HEK293 (cell line): Measurements from ENCODE around the gene SHROOM3.

ENCODE experiments used
- CTCF ChIA-PET: fragments of 350-600 bp; formaldehyde crosslinking; extraction: SDS; loops from one replicate; lab custom pipeline; 2021; ENCODE audit warnings: antibody characterized with exemption; lab: Yijun Ruan, JAX
- POLR2A ChIA-PET: fragments of 300-600 bp; formaldehyde crosslinking; extraction: SDS; loops from one replicate; lab custom pipeline; 2020; ENCODE audit warnings: antibody characterized with exemption, inconsistent platforms; lab: Yijun Ruan, JAX
- H3K27ac ChIP-seq: fragments of 200-500 bp; sonication (Bioruptor generic); 2 replicates; pipeline ENCODE4 v1.5.1; 2014; ENCODE audit warnings: low read depth, low read length, control low read depth, inconsistent platforms; ENCODE audit errors: extremely low read depth
- H3K36me3 ChIP-seq, 2 experiments: fragments of 200-500 bp in 1 of 2; sonication (Bioruptor generic) in 1 of 2; 1 replicate in 1 of 2; 2 replicates in 1 of 2; pipeline ENCODE4 v1.5.1; 2014 to 2017; ENCODE audit warnings: inconsistent platforms in 2 of 2, low read length in 2 of 2; ENCODE audit not compliant: control insufficient read depth in 2 of 2, insufficient read depth in 1 of 2
- H3K4me1 ChIP-seq: fragments of 200-500 bp; sonication (Bioruptor generic); 2 replicates; pipeline ENCODE4 v1.5.1; 2014; ENCODE audit warnings: mild to moderate bottlenecking, low read length, inconsistent platforms; ENCODE audit not compliant: control insufficient read depth, insufficient read depth
- H3K4me3 ChIP-seq: 2 replicates; pipeline ENCODE4 v1.5.1; 2011; ENCODE audit warnings: low read depth, mild to moderate bottlenecking, control low read depth, low read length, moderate library complexity
- H3K9me3 ChIP-seq: fragments of 200-500 bp; sonication (Bioruptor generic); 2 replicates; pipeline ENCODE4 v1.5.1; 2014; ENCODE audit warnings: low read depth, low read length, inconsistent platforms; ENCODE audit not compliant: control insufficient read depth, insufficient read depth
- BCL6B ChIP-seq: fragments of 450-650 bp; formaldehyde crosslinking; IDR thresholded peaks from 2 replicates; pipeline ENCODE4 v1.5.1; 2017; ENCODE audit warnings: missing biosample characterization, missing genetic modification characterization
- EGR2 ChIP-seq: fragments of 450-650 bp; formaldehyde crosslinking; IDR thresholded peaks from 2 replicates; pipeline ENCODE4 v1.5.1; 2016; ENCODE audit warnings: low read depth, missing biosample characterization, missing genetic modification characterization
- GFI1B ChIP-seq: fragments of 450-650 bp; formaldehyde crosslinking; IDR thresholded peaks from 2 replicates; pipeline ENCODE4 v1.5.1; 2016; ENCODE audit warnings: missing biosample characterization, missing genetic modification characterization
- GLIS1 ChIP-seq: fragments of 450-650 bp; formaldehyde crosslinking; IDR thresholded peaks from 2 replicates; pipeline ENCODE4 v1.5.1; 2016; ENCODE audit warnings: missing biosample characterization, missing genetic modification characterization
- PRDM2 ChIP-seq: fragments of 450-650 bp; formaldehyde crosslinking; IDR thresholded peaks from 2 replicates; pipeline ENCODE4 v1.5.1; 2016; ENCODE audit warnings: missing biosample characterization, missing genetic modification characterization, borderline replicate concordance
- PRDM6 ChIP-seq: fragments of 450-650 bp; formaldehyde crosslinking; IDR thresholded peaks from 2 replicates; pipeline ENCODE4 v1.5.1; 2017; ENCODE audit warnings: missing biosample characterization, missing genetic modification characterization
- REPIN1 ChIP-seq: fragments of 450-650 bp; formaldehyde crosslinking; IDR thresholded peaks from 2 replicates; pipeline ENCODE4 v1.5.1; 2017; ENCODE audit warnings: missing biosample characterization, missing genetic modification characterization, low read depth
- WT1 ChIP-seq: fragments of 450-650 bp; formaldehyde crosslinking; IDR thresholded peaks from 2 replicates; pipeline ENCODE4 v1.5.1; 2016; ENCODE audit warnings: missing biosample characterization, missing genetic modification characterization
- ZBTB10 ChIP-seq: fragments of 450-650 bp; formaldehyde crosslinking; IDR thresholded peaks from 2 replicates; pipeline ENCODE4 v1.5.1; 2016; ENCODE audit warnings: missing biosample characterization, missing genetic modification characterization
- ZNF48 ChIP-seq: fragments of 450-650 bp; formaldehyde crosslinking; IDR thresholded peaks from 2 replicates; pipeline ENCODE4 v1.5.1; 2016; ENCODE audit warnings: missing biosample characterization, missing genetic modification characterization
- ZNF544 ChIP-seq: fragments of 450-650 bp; formaldehyde crosslinking; IDR thresholded peaks from 2 replicates; pipeline ENCODE4 v1.5.0; 2017; ENCODE audit warnings: missing biosample characterization, missing genetic modification characterization
- ZNF549 ChIP-seq: fragments of 450-650 bp; IDR thresholded peaks from 2 replicates; pipeline ENCODE4 v1.5.1; 2018; ENCODE audit warnings: missing biosample characterization, missing genetic modification characterization, mild to moderate bottlenecking, inconsistent platforms, moderate library complexity
- ZNF585B ChIP-seq: fragments of 450-650 bp; formaldehyde crosslinking; IDR thresholded peaks from 2 replicates; pipeline ENCODE4 v1.5.1; 2016; ENCODE audit warnings: missing biosample characterization, missing genetic modification characterization
- ZNF600 ChIP-seq: fragments of 450-650 bp; formaldehyde crosslinking; IDR thresholded peaks from 2 replicates; pipeline ENCODE4 v1.5.1; 2016; ENCODE audit warnings: missing biosample characterization, missing genetic modification characterization
- ZNF645 ChIP-seq: fragments of 450-650 bp; formaldehyde crosslinking; IDR thresholded peaks from 2 replicates; pipeline ENCODE4; 2016; ENCODE audit warnings: missing biosample characterization, missing genetic modification characterization
- ZNF660 ChIP-seq: fragments of 450-650 bp; IDR thresholded peaks from 2 replicates; pipeline ENCODE4 v1.5.1; 2018; ENCODE audit warnings: missing biosample characterization, mild to moderate bottlenecking, missing genetic modification characterization
- ZNF747 ChIP-seq: fragments of 450-650 bp; formaldehyde crosslinking; IDR thresholded peaks from 2 replicates; pipeline ENCODE4 v1.5.1; 2016; ENCODE audit warnings: missing biosample characterization, missing genetic modification characterization
- ZNF785 ChIP-seq: fragments of 450-650 bp; formaldehyde crosslinking; IDR thresholded peaks from 2 replicates; pipeline ENCODE4 v1.5.1; 2016; ENCODE audit warnings: missing biosample characterization, missing genetic modification characterization
- ZSCAN23 ChIP-seq: fragments of 450-650 bp; formaldehyde crosslinking; IDR thresholded peaks from 2 replicates; pipeline ENCODE4 v1.5.1; 2016; ENCODE audit warnings: missing biosample characterization, missing genetic modification characterization

The SHROOM3 gene

GRCh38 chr4:76614589-76614988 lies 179.6 kb downstream of the SHROOM3 start:
- no peak overlapping the region for H3K27ac ChIP-seq
- ChIA-PET POLR2A (no interaction called here), CTCF (no interaction called here)

GRCh38 chr4:76615999-76616398 lies 181.0 kb downstream of the SHROOM3 start:
- POLR2A ChIA-PET = no interaction called here
- Histone ChIP-seq H3K36me3 (no peaks in the 10 kb centered on the region), H3K9me3 (no peaks in the 10 kb centered on the region), H3K4me3 (no peak overlapping the region), H3K27ac (no peak overlapping the region), H3K4me1 (peaks cover 7% of the 10 kb centered on the region; the same call in 1 of the 2 replicates)
- no peak for TF ChIP-seq GLIS1 (tag by site-specific recombination)
- no peak for TF ChIP-seq ZNF549 (tag by site-specific recombination)
- TF ChIP-seq ZNF660 (tag by site-specific recombination) = no peak
- TF ChIP-seq ZNF48 = no peak
- no peak for TF ChIP-seq ZNF544 (tag by site-specific recombination)
- CTCF ChIA-PET = no interaction called here

More at GRCh38 chr4:76614589-76614988, 179.6 kb downstream of the SHROOM3 start:
- H3K4me1 ChIP-seq = peaks cover 13% of the 10 kb centered on the region
- no peak overlapping the region for H3K4me3 ChIP-seq
- TF ChIP-seq PRDM6 (tag by site-specific recombination) (no peak), ZNF747 (tag by site-specific recombination) (no peak)
- no peaks in the 10 kb centered on the region for H3K36me3 ChIP-seq
- no peaks in the 10 kb centered on the region for H3K9me3 ChIP-seq

- POLR2A ChIA-PET = no interaction called here
- Histone ChIP-seq H3K9me3 (no peaks in the 10 kb centered on the region), H3K27ac (no peak overlapping the region), H3K4me3 (no peak overlapping the region), H3K36me3 (no peaks in the 10 kb centered on the region), H3K4me1 (peaks cover 7% of the 10 kb centered on the region; the same call in 1 of the 2 replicates)
- CTCF ChIA-PET = no interaction called here
- TF ChIP-seq ZBTB10 (no peak), ZNF549 (tag by site-specific recombination) (no peak), ZNF48 (no peak), ZNF645 (no peak), PRDM2 (tag by site-specific recombination) (no peak), ZNF785 (tag by site-specific recombination) (no peak), ZNF600 (no peak), ZSCAN23 (tag by site-specific recombination) (no peak), GFI1B (tag by site-specific recombination) (no peak), ZNF585B (tag by site-specific recombination) (no peak), BCL6B (tag by site-specific recombination) (no peak), EGR2 (tag by site-specific recombination) (no peak), WT1 (no peak), REPIN1 (tag by site-specific recombination) (no peak)
Measured at GRCh38 chr4:76616526-76616925, 181.5 kb downstream of the SHROOM3 start.
